ENCODE results near the gene NFIA.

DNA sequence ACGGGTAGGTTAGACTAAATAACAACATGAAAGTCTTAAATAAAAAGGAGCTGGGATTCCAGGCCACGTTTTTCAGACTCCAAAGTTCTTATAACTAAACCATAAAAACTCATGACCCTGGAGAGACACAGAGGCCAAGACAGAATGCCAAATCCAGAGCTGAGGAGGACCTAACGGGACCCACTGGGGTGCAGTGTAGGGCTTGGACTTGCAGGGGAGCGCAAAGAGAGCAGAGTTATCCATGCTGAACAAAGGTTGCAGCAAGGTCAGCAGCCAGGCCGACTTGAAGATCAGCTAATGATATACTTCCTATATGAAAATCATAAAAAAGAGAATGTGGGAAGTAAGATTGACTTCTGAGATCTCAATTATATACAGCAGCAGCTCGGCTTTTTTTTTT is 405.4 kb downstream of the NFIA start:
- TF ChIP-seq, protein P1, sequence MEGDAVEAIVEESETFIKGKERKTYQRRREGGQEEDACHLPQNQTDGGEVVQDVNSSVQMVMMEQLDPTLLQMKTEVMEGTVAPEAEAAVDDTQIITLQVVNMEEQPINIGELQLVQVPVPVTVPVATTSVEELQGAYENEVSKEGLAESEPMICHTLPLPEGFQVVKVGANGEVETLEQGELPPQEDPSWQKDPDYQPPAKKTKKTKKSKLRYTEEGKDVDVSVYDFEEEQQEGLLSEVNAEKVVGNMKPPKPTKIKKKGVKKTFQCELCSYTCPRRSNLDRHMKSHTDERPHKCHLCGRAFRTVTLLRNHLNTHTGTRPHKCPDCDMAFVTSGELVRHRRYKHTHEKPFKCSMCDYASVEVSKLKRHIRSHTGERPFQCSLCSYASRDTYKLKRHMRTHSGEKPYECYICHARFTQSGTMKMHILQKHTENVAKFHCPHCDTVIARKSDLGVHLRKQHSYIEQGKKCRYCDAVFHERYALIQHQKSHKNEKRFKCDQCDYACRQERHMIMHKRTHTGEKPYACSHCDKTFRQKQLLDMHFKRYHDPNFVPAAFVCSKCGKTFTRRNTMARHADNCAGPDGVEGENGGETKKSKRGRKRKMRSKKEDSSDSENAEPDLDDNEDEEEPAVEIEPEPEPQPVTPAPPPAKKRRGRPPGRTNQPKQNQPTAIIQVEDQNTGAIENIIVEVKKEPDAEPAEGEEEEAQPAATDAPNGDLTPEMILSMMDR (IDR thresholded peaks at IDR 0.05) = no peak
- TF ChIP-seq POLR2A (IDR thresholded peaks at IDR 0.05) = no peak

All from Peyer's patch (tissue), 4 donors.